Loucy (cell line): ENCODE measurements around the gene ASPG.
A peak's percentile ranks its signal among the peaks of the same experiment; 100 is the strongest.

Experiments used
- H2AFZ ChIP-seq: fragments of 200-600 bp; sonication (generic); 2 replicates; pipeline ENCODE4 v1.6.0; 2016; ENCODE audit warnings: antibody characterized with exemption, mild to moderate bottlenecking, low read length, moderate library complexity
- H3F3A ChIP-seq: fragments of 200-600 bp; 2 replicates; pipeline ENCODE4 v1.6.0; 2016; ENCODE audit warnings: antibody characterized with exemption, low read depth, mild to moderate bottlenecking
- H3K27me3 ChIP-seq: fragments of 200-600 bp; sonication (generic); 2 replicates; pipeline ENCODE4 v1.6.1; 2014; ENCODE audit warnings: low read length, mild to moderate bottlenecking; ENCODE audit not compliant: insufficient read depth, poor library complexity, severe bottlenecking
- H3K36me3 ChIP-seq: fragments of 200-600 bp; sonication (generic); 2 replicates; pipeline ENCODE4 v1.6.1; 2016; ENCODE audit warnings: low read length; ENCODE audit not compliant: insufficient read depth
- H3K4me1 ChIP-seq: fragments of 200-600 bp; sonication (generic); 2 replicates; pipeline ENCODE4 v1.5.1; 2014; ENCODE audit warnings: low read length, mild to moderate bottlenecking; ENCODE audit not compliant: insufficient read depth, poor library complexity, severe bottlenecking
- H3K4me2 ChIP-seq: fragments of 200-600 bp; sonication (generic); 2 replicates; pipeline ENCODE4 v1.6.0; 2014; ENCODE audit warnings: antibody characterized with exemption, low read length, low read depth, mild to moderate bottlenecking; ENCODE audit not compliant: poor library complexity, severe bottlenecking
- H3K4me3 ChIP-seq: fragments of 200-600 bp; sonication (generic); 2 replicates; pipeline ENCODE4 v1.5.1; 2014; ENCODE audit warnings: low read length, mild to moderate bottlenecking, mixed read lengths; ENCODE audit not compliant: poor library complexity, severe bottlenecking
- H3K79me2 ChIP-seq: fragments of 200-600 bp; sonication (generic); 2 replicates; pipeline ENCODE4 v1.6.1; 2014; ENCODE audit warnings: low read length; ENCODE audit not compliant: insufficient read depth
- H3K9ac ChIP-seq: fragments of 200-600 bp; sonication (generic); 2 replicates; pipeline ENCODE4 v1.6.0; 2014; ENCODE audit warnings: mild to moderate bottlenecking, low read depth, low read length, moderate library complexity; ENCODE audit not compliant: poor library complexity, severe bottlenecking
- H3K9me2 ChIP-seq: fragments of 200-600 bp; sonication (generic); replicated peaks from 2 replicates; pipeline ENCODE4 v1.6.1; 2016; ENCODE audit warnings: low read depth, low read length, mixed read lengths
- H3K9me3 ChIP-seq: fragments of 200-600 bp; sonication (generic); 2 replicates; pipeline ENCODE4 v1.6.1; 2014; ENCODE audit warnings: mild to moderate bottlenecking, antibody characterized with exemption, low read length, low read depth; ENCODE audit not compliant: insufficient read depth
- H4K20me1 ChIP-seq: fragments of 200-600 bp; sonication (generic); 2 replicates; pipeline ENCODE4 v1.6.0; 2014; ENCODE audit warnings: antibody characterized with exemption, low read length, mild to moderate bottlenecking; ENCODE audit not compliant: insufficient read depth, poor library complexity, severe bottlenecking
- EZH2phosphoT487 ChIP-seq: fragments of 200-600 bp; IDR thresholded peaks from 2 replicates; pipeline ENCODE4 v1.6.1; 2018; ENCODE audit warnings: antibody characterized with exemption, mild to moderate bottlenecking, moderate library complexity, borderline replicate concordance
- TF ChIP-seq, protein P1 (sequence below): fragments of 200-600 bp; sonication (generic); conservative IDR thresholded peaks from 2 replicates; pipeline ENCODE4 v1.5.1; 2014; ENCODE audit warnings: mild to moderate bottlenecking, antibody characterized with exemption, low read length

ASPG gene

DNA sequence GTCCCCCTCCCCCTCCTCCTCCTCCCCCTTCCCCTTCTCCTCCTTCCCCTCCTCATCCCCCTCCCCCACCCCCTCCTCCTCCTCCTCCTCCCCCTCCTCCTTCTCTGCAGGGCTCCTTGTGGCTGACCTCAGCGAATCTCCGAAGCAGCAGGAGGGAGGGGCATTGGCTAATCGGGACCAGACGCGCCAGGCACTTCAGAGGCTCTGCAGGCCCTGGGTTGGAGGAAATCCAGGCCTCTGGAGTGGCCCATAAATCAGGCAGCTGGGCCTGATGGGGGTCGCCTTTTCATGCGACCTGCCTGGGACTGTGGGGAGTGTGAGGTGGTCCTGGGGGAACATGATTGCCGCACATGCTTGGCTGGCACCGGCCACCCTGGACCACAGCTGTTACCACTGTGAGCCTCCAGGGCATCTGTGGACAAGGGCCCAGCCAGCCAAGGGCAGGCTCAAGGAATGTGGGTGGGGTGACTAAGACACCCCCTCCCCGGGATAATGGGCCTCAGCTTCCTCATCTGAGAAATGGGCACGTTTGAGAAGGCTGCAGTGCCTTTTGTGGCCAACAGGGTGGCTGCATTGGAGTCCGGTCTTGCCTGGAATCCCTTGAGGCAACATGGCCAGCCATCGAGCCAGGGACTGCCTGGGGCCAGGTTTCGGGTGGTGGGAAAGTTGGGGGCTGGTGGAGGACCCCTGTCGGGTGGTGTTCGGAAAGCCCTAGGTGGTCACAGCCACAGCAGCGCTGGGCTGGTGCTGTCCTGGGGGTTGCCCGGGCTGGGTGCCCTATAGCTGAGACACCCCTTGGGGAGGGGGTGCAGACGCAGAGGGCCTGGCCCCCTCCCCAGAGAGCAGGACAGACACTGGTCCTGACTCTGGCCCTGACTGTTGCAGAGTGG lies 64.9 kb downstream of the ASPG start:
- Histone ChIP-seq H3F3A (no peaks in the 10 kb centered on the region), H3K4me2 (no peak overlapping the region), H3K79me2 (no peaks in the 10 kb centered on the region), H3K36me3 (no peaks in the 10 kb centered on the region), H3K4me1 (no peaks in the 10 kb centered on the region), H3K27me3 (no peaks in the 10 kb centered on the region), H3K4me3 (no peak overlapping the region), H2AFZ (no peak overlapping the region), H3K9me3 (no peaks in the 10 kb centered on the region), H3K9me2 (no peaks in the 10 kb centered on the region), H3K9ac (no peak overlapping the region), H4K20me1 (no peaks in the 10 kb centered on the region)
- TF ChIP-seq, protein P1, sequence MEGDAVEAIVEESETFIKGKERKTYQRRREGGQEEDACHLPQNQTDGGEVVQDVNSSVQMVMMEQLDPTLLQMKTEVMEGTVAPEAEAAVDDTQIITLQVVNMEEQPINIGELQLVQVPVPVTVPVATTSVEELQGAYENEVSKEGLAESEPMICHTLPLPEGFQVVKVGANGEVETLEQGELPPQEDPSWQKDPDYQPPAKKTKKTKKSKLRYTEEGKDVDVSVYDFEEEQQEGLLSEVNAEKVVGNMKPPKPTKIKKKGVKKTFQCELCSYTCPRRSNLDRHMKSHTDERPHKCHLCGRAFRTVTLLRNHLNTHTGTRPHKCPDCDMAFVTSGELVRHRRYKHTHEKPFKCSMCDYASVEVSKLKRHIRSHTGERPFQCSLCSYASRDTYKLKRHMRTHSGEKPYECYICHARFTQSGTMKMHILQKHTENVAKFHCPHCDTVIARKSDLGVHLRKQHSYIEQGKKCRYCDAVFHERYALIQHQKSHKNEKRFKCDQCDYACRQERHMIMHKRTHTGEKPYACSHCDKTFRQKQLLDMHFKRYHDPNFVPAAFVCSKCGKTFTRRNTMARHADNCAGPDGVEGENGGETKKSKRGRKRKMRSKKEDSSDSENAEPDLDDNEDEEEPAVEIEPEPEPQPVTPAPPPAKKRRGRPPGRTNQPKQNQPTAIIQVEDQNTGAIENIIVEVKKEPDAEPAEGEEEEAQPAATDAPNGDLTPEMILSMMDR = peak; percentile 40; the same call in 1 of the 2 replicates
- TF ChIP-seq EZH2phosphoT487 = no peak

DNA sequence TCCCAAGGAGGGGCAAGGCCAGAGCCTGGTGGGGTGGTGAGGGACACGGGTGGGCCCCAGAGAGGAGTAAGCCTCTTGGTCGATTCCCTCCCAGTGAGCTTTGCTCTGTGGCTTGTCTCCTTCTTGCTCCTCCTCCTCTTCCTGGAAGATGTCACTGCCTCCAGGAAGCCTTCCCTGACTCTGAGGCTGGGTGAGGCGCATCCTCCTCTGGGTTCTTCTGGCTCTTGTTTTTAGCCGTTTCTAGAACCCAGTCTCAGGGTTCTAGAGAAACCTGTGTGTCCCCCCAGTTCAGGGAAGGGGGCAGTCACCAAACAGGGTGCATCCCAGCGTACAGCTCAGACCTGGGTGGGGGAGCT lies 65.5 kb downstream of the ASPG start:
- no peaks in the 10 kb centered on the region for H3K79me2 ChIP-seq
- no peaks in the 10 kb centered on the region for H3F3A ChIP-seq
- no peak overlapping the region for H3K9ac ChIP-seq

DNA sequence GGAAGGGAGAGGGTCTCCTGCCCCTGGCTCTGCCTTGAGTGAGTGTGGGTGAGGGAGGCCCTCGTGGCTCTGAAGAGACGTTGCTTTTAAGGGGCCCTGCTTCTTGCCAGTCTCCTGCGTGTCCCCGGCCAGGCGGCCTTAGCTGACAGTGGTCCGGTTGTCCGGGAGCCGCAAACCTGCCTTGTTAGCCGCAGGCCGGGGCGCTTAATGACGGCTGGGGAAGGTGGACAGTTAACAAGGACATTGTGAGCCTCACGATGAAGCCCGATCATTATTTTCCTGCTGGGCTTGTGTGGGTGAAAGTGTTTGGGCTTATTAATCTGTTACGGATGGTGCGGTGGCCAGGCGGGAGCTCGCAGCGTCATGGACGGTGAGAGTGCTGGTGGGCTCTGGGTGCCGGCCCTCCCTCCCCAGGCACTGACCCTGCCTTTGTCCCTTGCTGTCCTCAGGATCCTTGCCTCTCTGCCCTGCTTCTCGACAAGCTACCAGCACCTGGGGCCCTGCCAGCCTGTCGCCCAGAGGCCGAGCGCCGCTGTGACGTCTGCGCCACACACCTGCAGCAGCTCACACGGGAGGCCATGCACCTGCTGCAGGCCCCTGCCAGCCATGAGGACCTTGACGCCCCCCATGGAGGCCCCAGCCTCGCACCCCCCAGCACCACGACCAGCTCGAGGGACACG lies 66.2 kb downstream of the ASPG start:
- Histone ChIP-seq H2AFZ (no peak overlapping the region), H4K20me1 (no peaks in the 10 kb centered on the region), H3K9me2 (no peaks in the 10 kb centered on the region), H3K4me1 (no peaks in the 10 kb centered on the region), H3K9ac (no peak overlapping the region), H3F3A (no peaks in the 10 kb centered on the region), H3K27me3 (no peaks in the 10 kb centered on the region), H3K4me3 (no peak overlapping the region), H3K9me3 (no peaks in the 10 kb centered on the region), H3K79me2 (no peaks in the 10 kb centered on the region), H3K4me2 (no peak overlapping the region), H3K36me3 (no peaks in the 10 kb centered on the region)
- no peak for TF ChIP-seq EZH2phosphoT487
- TF ChIP-seq, protein P1 = no peak

More for the DNA sequence above, 65.5 kb downstream of the ASPG start:
- Histone ChIP-seq H3K9me2 (no peaks in the 10 kb centered on the region), H4K20me1 (no peaks in the 10 kb centered on the region), H3K4me3 (no peak overlapping the region), H3K36me3 (no peaks in the 10 kb centered on the region), H3K4me1 (no peaks in the 10 kb centered on the region), H2AFZ (no peak overlapping the region), H3K9me3 (no peaks in the 10 kb centered on the region), H3K4me2 (no peak overlapping the region), H3K27me3 (no peaks in the 10 kb centered on the region)
- TF ChIP-seq EZH2phosphoT487 = no peak
- TF ChIP-seq, protein P1 = no peak
